Right lobe of liver (tissue), 6 donors: Measurements from ENCODE around the gene TDRD3. TPM values are rescaled to one million over a fixed set of nuclear protein-coding genes. Genes with fewer than 3 reads are reported as not detected.

Experiments used
- ATAC-seq, 4 donors: fragments of 200-7000 bp; cut with Tn5 transposase; one replicate each; pipeline ENCODE4 v1.9.1; 2020; ENCODE audit warnings: mild to moderate bottlenecking in 4 of 4, moderate library complexity in 4 of 4
- DNase-seq, 3 donors: peaks; one replicate each; pipeline ENCODE4 v3.0.0-alpha.2; 2020
- H3K27ac ChIP-seq, 3 donors: fragments of 200-600 bp; one replicate each; pipeline ENCODE4 v1.8.0; 2022
- H3K27me3 ChIP-seq, 2 donors: fragments of 200-600 bp; one replicate each; pipeline ENCODE4 v1.8.0; 2022
- H3K36me3 ChIP-seq, 4 donors: fragments of 200-600 bp; sonication (generic) in 1 of 4; one replicate each; pipeline versions ENCODE4 v1.5.1 to v1.8.0; 2017 to 2022; ENCODE audit warnings: control low read depth in 1 of 4
- H3K4me1 ChIP-seq, 4 donors: fragments of 200-600 bp; sonication (generic) in 1 of 4; one replicate each; pipeline versions ENCODE4 v1.5.1 to v1.8.0; 2017 to 2022; ENCODE audit warnings: control low read depth in 1 of 4
- H3K4me3 ChIP-seq, 3 donors: fragments of 200-600 bp; one replicate each; pipeline ENCODE4 v1.8.0; 2022
- H3K9me3 ChIP-seq, 4 donors: fragments of 200-600 bp; sonication (generic) in 1 of 4; one replicate each; pipeline versions ENCODE4 v1.5.1 to v1.8.0; 2017 to 2022; ENCODE audit warnings: control low read depth in 1 of 4
- CTCF ChIP-seq, 4 donors: fragments of 200-600 bp in 3 of 4; fragments of 450-650 bp in 1 of 4; IDR thresholded peaks; one replicate each; pipeline versions ENCODE4 v1.5.1 to v1.8.0; 2016 to 2022; ENCODE audit warnings: antibody characterized with exemption in 4 of 4, mild to moderate bottlenecking in 2 of 4
- POLR2A ChIP-seq: fragments of 450-650 bp; IDR thresholded peaks from one replicate; pipeline ENCODE4 v1.6.1; 2017; ENCODE audit warnings: antibody characterized with exemption, mild to moderate bottlenecking
- WGBS: methylation state at CpG from one replicate; pipeline ENCODE4 v1.1.6; 2018; ENCODE audit warnings: low coverage, low lambda C conversion rate; ENCODE audit not compliant: insufficient coverage; ENCODE audit errors: missing lambda C conversion rate; 5-methylcytosine and 5-hydroxymethylcytosine counted together
- intact Hi-C, 2 donors: fragments of 100-400 bp; cut with DNase I; formaldehyde crosslinking; loops; one replicate each; pipeline versions ENCODE4 v1.11.2 to v1.14.1; 2022
- small RNA-seq, 2 experiments: library from RNA; depleted of rRNA; stranded (forward); fragments of <200 nt; gene quantifications; one replicate each; pipeline ENCODE3, GENCODE V24; 2016
- total RNA-seq, 6 experiments: library from RNA; depleted of rRNA in 2 of 6; stranded (reverse); fragments of >200 nt in 2 of 6; fragmentation: NEBNext Ultra II Directional in 3 of 6; extraction: Animal tissue kit (Norgen Biotek cat#: 25700) in 3 of 6; gene quantifications; one replicate each; pipeline versions ENCODE4 v1.1.0 to v1.2.4, GENCODE V29; 2016 to 2023
- donor health status: DM: no; HTN: yes; CAD: no.
- donor health status: DM: no; HTN: no; CAD: no.
- donor health status: DM: no; HTN: no; CAD: no.
- donor health status: DM: no; HTN: yes; CAD: no.
- donor health status: DM: no; HTN: yes; CAD: no.

The TDRD3 gene
- total RNA-seq, 6 experiments from 2014 or later = 9.6 to 12.8 (median 11.4) TPM

GRCh38 chr13:60617991-60618733 lies 221.1 kb downstream of the TDRD3 start:
- Histone ChIP-seq H3K4me1 (no peaks in the 10 kb centered on the region), H3K4me3 (no peak overlapping the region), H3K9me3 (no peaks in the 10 kb centered on the region), H3K27ac (no peak overlapping the region), H3K27me3 (no peaks in the 10 kb centered on the region), H3K36me3 (no peaks in the 10 kb centered on the region)
- DNase-seq (no peak), ATAC-seq (peak; percentile 55 to 84 (median 68))
- intact Hi-C loops = no loop called here
- TF ChIP-seq CTCF (IDR thresholded peaks at IDR 0.05) (peak in 3 of 4 donors; percentile 20 to 44 (median 25)), POLR2A (no peak)
- 55% methylated on average over 4 of the region's 4 CpGs for WGBS

DNA sequence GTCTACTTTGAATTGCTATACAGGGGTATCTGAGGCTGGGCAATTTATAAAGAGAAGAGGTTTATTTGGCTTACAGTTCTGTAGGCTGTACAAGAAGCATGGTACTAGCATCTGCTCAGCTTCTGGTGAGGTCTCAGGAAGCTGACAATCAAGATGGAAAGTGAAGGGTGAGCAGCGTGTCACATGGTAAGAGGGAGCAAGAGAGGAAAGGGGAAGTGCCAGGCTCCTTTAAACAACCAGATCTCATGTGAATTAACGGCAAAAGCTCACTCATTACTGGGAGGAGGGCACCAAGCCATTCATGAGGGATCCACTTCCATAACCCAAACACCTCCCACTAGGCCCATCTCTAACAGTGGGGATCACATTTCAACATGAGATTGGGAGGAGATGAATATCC lies 222.4 kb downstream of the TDRD3 start:
- WGBS = 100% methylated on average over 1 of the region's 2 CpGs
- Histone ChIP-seq H3K27me3 (no peaks in the 10 kb centered on the region), H3K4me1 (no peaks in the 10 kb centered on the region), H3K9me3 (no peaks in the 10 kb centered on the region), H3K27ac (no peak overlapping the region), H3K36me3 (no peaks in the 10 kb centered on the region), H3K4me3 (no peak overlapping the region)
- DNase-seq (no peak), ATAC-seq (no peak)
- intact Hi-C loops = no loop called here
- TF ChIP-seq POLR2A (no peak), CTCF (IDR thresholded peaks at IDR 0.05) (no peak)

DNA sequence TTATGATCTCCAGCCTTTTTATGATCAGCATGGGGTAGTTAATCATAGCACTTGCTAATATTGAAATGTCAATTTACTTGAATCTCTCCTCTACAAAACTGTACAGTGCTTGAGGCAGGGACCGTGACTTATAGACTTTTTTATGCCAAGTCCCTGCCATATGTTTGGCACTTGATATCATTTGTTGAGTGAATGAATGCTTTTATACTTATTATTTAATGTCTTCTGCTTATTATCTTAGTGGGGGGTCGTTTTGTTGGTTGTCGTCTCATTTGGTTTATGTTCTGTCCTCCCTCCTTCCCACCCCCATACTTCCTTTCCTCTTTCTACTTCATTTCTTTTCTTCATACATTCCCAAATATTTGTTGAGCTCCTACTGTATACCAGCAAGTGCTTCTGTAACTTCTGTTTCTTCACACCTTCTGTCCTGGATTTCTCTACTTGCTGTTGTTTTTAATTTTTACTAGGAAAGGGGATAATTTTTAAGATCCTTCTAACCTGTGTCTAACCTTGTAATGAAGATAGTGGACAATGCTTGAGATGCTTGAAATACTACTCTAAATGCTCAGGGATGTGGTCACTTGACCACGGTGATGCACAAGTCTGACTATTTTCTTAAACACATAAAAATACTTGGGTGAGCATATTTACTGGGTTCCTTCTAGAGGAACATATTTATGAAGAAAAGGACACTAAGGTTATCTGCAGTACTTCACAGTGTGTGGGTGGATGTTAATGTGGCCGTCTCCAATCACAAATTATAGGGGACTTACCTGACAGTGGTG lies 223.8 kb downstream of the TDRD3 start:
- Histone ChIP-seq H3K4me3 (no peak overlapping the region), H3K9me3 (no peaks in the 10 kb centered on the region), H3K27ac (no peak overlapping the region), H3K36me3 (no peaks in the 10 kb centered on the region), H3K4me1 (no peaks in the 10 kb centered on the region), H3K27me3 (no peaks in the 10 kb centered on the region)
- intact Hi-C loops = no loop called here
- ATAC-seq = no peak
- TF ChIP-seq POLR2A (no peak), CTCF (IDR thresholded peaks at IDR 0.05) (no peak)
- no peak for DNase-seq
- 44% methylated on average over 5 of the region's 5 CpGs for WGBS

- DNase-seq (no peak), ATAC-seq (no peak)
- WGBS = 53% methylated on average over 1 of the region's 1 CpG
- no peak for TF ChIP-seq POLR2A
- TF ChIP-seq CTCF (IDR thresholded peaks at IDR 0.05) = no peak
- H3K36me3 ChIP-seq = no peaks in the 10 kb centered on the region
- H3K27me3 ChIP-seq = no peaks in the 10 kb centered on the region
- H3K4me3 ChIP-seq = no peak overlapping the region
- no peaks in the 10 kb centered on the region for H3K4me1 ChIP-seq
- no peaks in the 10 kb centered on the region for H3K9me3 ChIP-seq
- no peak overlapping the region for H3K27ac ChIP-seq
- intact Hi-C loops = no loop called here
These were observed 226.1 kb downstream of the TDRD3 start for GRCh38 chr13:60623151-60623550.

Small RNA genes lying within 50 kb of the gene (small RNA-seq; reads per million reads assigned to genes)
- gene RNA5SP31 = 0 reads per million in 2 experiments

Other genes with a start within 250 kb of the TDRD3 start
- 1 to 10 TPM in 1 of 6 experiments, under 1 TPM in 4, not detected in 1; 0.10 to 1.6 (median 0.93) TPM for gene DIAPH3, start 233.3 kb upstream of the TDRD3 start, total RNA-seq